Aorta (tissue), 5 donors: ENCODE results near the gene TMUB1. TPM values are rescaled to one million over a fixed set of nuclear protein-coding genes. Genes with fewer than 3 reads are reported as not detected.

Source experiments
- ATAC-seq: fragments of 200-7000 bp; cut with Tn5 transposase; one replicate; pipeline ENCODE4 v1.9.1; 2022; ENCODE audit warnings: moderate library complexity; ENCODE audit not compliant: low FRiP score
- DNase-seq, 2 donors: peaks; one replicate each; pipeline ENCODE4 v3.0.0-alpha.2; 2020
- H3K27ac ChIP-seq, 2 donors: one replicate each; pipeline ENCODE4 v1.5.1; 2013; ENCODE audit warnings: low read length in 2 of 2, mild to moderate bottlenecking in 2 of 2, moderate library complexity in 2 of 2, control low read depth in 1 of 2, inconsistent platforms in 1 of 2, low read depth in 1 of 2
- H3K27me3 ChIP-seq, 2 donors: one replicate each; pipeline ENCODE4 v1.6.1; 2013; ENCODE audit warnings: control low read depth in 1 of 2, low read length in 1 of 2, mild to moderate bottlenecking in 1 of 2, moderate library complexity in 1 of 2; ENCODE audit not compliant: insufficient read depth in 2 of 2, control insufficient read depth in 1 of 2
- H3K36me3 ChIP-seq, 2 donors: one replicate each; pipeline ENCODE4 v1.6.1; 2013; ENCODE audit warnings: control low read depth in 1 of 2, low read length in 1 of 2, mild to moderate bottlenecking in 1 of 2; ENCODE audit not compliant: insufficient read depth in 2 of 2, control insufficient read depth in 1 of 2
- H3K4me1 ChIP-seq, 2 donors: one replicate each; pipeline ENCODE4 v1.6.1; 2013; ENCODE audit warnings: low read length in 2 of 2, control low read depth in 1 of 2, mild to moderate bottlenecking in 1 of 2, moderate library complexity in 1 of 2; ENCODE audit not compliant: insufficient read depth in 2 of 2, control insufficient read depth in 1 of 2
- H3K4me3 ChIP-seq, 2 donors: one replicate each; pipeline ENCODE4 v1.5.1; 2013; ENCODE audit warnings: low read length in 2 of 2, control low read depth in 1 of 2, mild to moderate bottlenecking in 1 of 2
- H3K9me3 ChIP-seq: one replicate; pipeline ENCODE4 v1.6.1; 2013; ENCODE audit warnings: mild to moderate bottlenecking, low read length; ENCODE audit not compliant: control insufficient read depth
- WGBS, 2 donors: extraction: QIAGEN DNeasy Blood & Tissue Kit; methylation state at CpG; one replicate each; pipeline ENCODE4 v1.1.7; 2013; 5-methylcytosine and 5-hydroxymethylcytosine counted together
- intact Hi-C, 2 donors: fragments of 100-400 bp; cut with DNase I; formaldehyde crosslinking; loops; one replicate each; pipeline versions ENCODE4 v1.14.2 to v1.15.0; 2022
- polyA plus RNA-seq, 2 donors: library from polyadenylated mRNA; stranded (reverse); fragments of 200-250 nt; gene quantifications; one replicate each; pipeline ENCODE4 v1.2.3, GENCODE V29; 2013
- total RNA-seq, 2 donors: library from RNA; stranded (reverse); fragmentation: NEBNext Ultra II Directional; extraction: Animal tissue kit (Norgen Biotek cat#: 25700); gene quantifications; one replicate each; pipeline ENCODE4 v1.2.1, GENCODE V29; 2021
- donor health status: healthy with polysubstance abuse.
- donor health status: Bipolar disorder and iron deficiency.
- donor health status: DM: no; HTN: no; CAD: no.
- donor health status: DM: no; HTN: no; CAD: no.
- donor health status: DM: yes; HTN: yes; CAD: no.

TMUB1 gene
- total and polyA plus RNA-seq, 4 donors, result 19.0 to 72.4 (median 33.3) TPM

DNA sequence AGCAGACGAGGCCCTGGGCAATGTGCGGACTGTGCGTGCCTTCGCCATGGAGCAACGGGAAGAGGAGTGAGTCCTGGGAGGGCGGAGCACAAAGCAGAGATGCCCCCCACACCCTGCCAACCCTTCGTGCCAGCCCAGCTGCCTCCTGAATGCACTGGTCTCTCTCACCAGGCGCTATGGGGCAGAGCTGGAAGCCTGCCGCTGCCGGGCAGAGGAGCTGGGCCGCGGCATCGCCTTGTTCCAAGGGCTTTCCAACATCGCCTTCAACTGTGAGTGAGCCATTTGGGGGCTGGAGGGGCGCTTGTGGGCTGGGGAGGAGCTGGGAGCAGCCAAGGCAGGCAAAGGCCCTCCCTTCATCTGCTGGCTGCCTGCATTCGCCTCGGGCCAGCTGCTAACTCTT is 47.4 kb downstream of the TMUB1 start:
- 93% methylated on average over 17 of the region's 17 CpGs for WGBS, 2 donors
- Histone ChIP-seq H3K27me3 (no peaks in the 10 kb centered on the region), H3K36me3 (no peaks in the 10 kb centered on the region), H3K27ac (no peak overlapping the region), H3K4me1 (no peaks in the 10 kb centered on the region), H3K9me3 (no peaks in the 10 kb centered on the region), H3K4me3 (no peak overlapping the region)
- intact Hi-C loops, result no loop called here
- ATAC-seq (no peak), DNase-seq (no peak)

DNA sequence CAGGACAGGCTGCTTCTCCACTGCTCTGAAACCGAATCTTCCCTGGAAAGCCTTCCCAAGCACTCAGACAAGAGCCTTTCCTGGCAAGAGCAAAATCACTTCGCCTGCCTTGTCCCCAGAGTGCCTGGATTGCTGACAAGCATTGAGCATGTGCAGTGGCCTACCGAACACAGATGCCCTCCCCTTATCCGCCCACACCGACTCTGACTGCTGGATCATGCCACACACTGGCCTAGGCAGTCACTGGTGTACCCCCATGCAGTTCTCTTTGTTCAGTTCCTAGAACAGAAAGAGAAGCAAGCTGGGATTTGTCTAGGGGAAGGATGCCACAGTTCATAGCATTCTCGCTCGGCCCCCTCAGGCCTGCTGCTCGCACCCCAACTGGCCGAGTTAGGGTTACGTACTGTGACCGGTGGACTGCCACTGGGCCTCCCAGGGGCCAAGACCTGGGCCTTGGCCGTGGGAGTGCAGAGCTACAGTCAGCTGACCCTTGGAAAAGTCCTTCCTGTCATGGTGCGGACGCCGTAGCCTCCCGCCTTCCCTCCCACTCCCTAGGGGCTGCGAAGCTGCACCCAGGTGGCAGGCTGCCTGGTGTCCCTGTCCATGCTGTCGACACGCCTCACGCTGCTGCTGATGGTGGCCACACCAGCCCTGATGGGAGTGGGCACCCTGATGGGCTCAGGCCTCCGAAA is 48.1 kb downstream of the TMUB1 start:
- H3K4me1 ChIP-seq, result no peaks in the 10 kb centered on the region
- H3K9me3 ChIP-seq, result no peaks in the 10 kb centered on the region
- H3K36me3 ChIP-seq, result no peaks in the 10 kb centered on the region
- H3K4me3 ChIP-seq, result no peak overlapping the region
- H3K27ac ChIP-seq, result no peak overlapping the region
- 86 to 87% methylated on average over 21 of the region's 21 CpGs for WGBS, 2 donors
- intact Hi-C loops, result no loop called here
- DNase-seq (no peak), ATAC-seq (no peak)
- no peaks in the 10 kb centered on the region for H3K27me3 ChIP-seq

DNA sequence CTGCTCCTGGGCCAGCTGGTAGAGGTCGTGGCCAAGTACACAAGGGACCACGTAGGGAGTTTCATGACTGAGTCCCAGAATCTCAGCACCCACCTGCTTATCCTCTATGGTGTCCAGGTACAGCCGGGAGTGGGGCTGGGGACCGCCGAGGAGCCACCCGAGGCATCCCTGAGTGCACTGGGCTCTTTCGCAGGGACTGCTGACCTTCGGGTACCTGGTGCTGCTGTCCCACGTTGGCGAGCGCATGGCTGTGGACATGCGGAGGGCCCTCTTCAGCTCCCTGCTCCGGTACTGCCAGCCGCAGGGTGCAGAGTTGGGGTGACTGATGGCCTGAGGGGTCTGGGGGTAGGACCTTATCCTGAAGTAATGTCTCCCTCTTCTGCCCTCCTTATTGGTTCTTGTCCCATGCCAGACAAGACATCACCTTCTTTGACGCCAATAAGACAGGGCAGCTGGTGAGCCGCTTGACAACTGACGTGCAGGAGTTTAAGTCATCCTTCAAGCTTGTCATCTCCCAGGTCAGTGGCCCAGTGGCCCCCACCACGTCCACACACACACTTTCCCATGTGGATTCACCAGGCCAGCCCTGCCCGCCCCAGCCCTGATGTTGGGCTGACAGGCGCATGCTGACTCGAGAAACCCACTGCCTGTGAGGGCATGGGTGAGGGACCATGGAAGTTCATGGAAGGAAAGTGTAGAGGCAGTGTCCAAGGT is 48.8 kb downstream of the TMUB1 start:
- WGBS, 2 donors, result 91 to 92% methylated on average over 21 of the region's 21 CpGs
- Histone ChIP-seq H3K27me3 (no peaks in the 10 kb centered on the region), H3K36me3 (no peaks in the 10 kb centered on the region), H3K4me3 (no peak overlapping the region), H3K27ac (no peak overlapping the region), H3K9me3 (no peaks in the 10 kb centered on the region), H3K4me1 (no peaks in the 10 kb centered on the region)
- intact Hi-C loops, result no loop called here
- ATAC-seq (no peak), DNase-seq (no peak)

DNA sequence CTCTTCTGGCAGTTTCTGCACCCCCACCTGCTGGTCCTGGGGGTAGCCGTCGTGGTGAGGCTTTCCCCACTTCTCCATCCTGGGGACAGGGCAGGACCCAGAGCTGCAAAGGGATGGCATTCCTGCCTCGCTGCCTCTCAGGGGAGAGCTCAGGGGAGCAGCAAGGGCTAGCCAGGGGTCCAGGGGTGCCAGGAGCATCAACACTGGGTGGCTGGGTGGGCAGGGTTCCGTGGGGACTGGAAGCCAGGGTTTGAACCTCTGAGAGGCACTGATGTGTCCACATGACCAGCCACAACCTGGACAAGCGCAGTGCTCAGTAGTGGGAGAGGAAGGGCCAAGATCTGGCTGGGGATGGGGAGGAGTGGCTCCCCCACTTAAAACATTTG is 49.4 kb downstream of the TMUB1 start:
- no peak for ATAC-seq
- Histone ChIP-seq H3K27ac (no peak overlapping the region), H3K4me1 (no peaks in the 10 kb centered on the region), H3K27me3 (no peaks in the 10 kb centered on the region), H3K9me3 (no peaks in the 10 kb centered on the region), H3K4me3 (no peak overlapping the region), H3K36me3 (no peaks in the 10 kb centered on the region)
- WGBS, 2 donors, result 84 to 88% methylated on average over 4 to 5 of the region's 5 CpGs
- intact Hi-C loops, result no loop called here
- DNase-seq, result no peak

DNA sequence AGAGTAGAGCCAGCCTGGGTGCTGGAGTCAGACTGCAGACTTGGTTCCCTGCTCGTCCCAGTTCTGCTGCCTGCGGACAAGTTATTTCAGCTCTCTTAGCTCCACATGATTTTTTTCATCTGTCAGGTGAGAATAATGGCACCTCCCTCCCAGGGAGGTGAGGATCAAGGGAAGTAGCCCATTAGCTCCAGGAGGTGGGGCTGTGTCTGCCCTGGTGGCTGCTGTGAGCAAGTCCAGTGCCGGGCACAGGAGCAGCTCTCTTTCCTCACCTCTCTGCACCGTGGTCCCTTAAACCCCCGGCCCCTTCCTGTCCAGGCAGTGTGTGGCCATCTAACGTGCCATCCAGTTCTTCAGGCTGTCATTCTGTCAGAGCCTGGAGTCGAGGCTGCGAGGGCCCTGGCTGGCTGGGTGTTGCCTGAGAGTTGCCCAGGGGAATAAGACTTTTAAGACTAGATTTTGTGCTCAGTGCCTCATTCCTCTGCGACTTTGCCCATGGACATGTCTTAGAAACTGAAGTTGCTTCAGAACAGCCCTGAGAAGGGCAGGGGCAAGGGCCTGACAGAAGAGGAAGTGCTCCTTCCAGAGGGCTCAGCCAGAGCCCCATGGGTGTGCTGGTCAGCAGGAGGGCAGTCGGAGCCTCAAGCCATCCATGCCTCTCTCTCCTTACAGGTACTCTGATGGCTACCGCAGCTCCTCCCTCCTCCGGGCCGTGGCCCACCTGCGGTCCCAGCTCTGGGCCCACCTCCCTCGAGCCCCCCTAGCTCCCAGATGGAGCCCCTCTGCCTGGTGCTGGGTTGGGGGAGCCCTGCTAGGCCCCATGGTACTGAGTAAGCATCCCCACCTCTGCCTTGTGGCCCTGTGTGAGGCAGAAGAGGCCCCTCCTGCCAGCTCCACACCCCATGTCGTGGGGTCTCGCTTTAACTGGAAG is 50.1 kb downstream of the TMUB1 start:
- H3K27ac ChIP-seq, result no peak overlapping the region
- H3K36me3 ChIP-seq, result no peaks in the 10 kb centered on the region
- ATAC-seq (no peak), DNase-seq (no peak)
- intact Hi-C loops, result no loop called here
- H3K9me3 ChIP-seq, result no peaks in the 10 kb centered on the region
- H3K4me3 ChIP-seq, result no peak overlapping the region
- WGBS, 2 donors, result 79 to 86% methylated on average over 17 of the region's 17 CpGs
- no peaks in the 10 kb centered on the region for H3K4me1 ChIP-seq
- H3K27me3 ChIP-seq, result no peaks in the 10 kb centered on the region

Other genes with a start within 250 kb of the TMUB1 start
- under 1 TPM in 1 of 2 donors, not detected in 1; 0.72 TPM for gene AOC1, start 231.0 kb downstream of the TMUB1 start, total RNA-seq
- 10 to 100 TPM in 1 of 2 donors, under 1 TPM in 1; 0.23 to 17.9 TPM for gene AOC1, start 231.0 kb downstream of the TMUB1 start, polyA plus RNA-seq
- gene KCNH2, start 105.2 kb downstream of the TMUB1 start, total RNA-seq, result 1 to 10 TPM in 1 of 2 donors, under 1 TPM in 1; 0.65 to 2.4 TPM
- under 1 TPM; 0.23 to 0.63 TPM for gene KCNH2, start 105.2 kb downstream of the TMUB1 start, polyA plus RNA-seq
- 10 to 100 TPM; 28.1 to 32.4 TPM for gene NOS3, start 92.5 kb downstream of the TMUB1 start, total RNA-seq
- 10 to 100 TPM in 1 of 2 donors, under 1 TPM in 1; 0.63 to 17.3 TPM for gene NOS3, start 92.5 kb downstream of the TMUB1 start, polyA plus RNA-seq
- gene ATG9B, start 59.0 kb downstream of the TMUB1 start, total RNA-seq, result under 1 TPM in 1 of 2 donors, not detected in 1; 0.12 TPM
- not detected for gene ATG9B, start 59.0 kb downstream of the TMUB1 start, polyA plus RNA-seq
- 10 to 100 TPM; 18.7 to 30.8 TPM for gene ABCB8, start 55.0 kb downstream of the TMUB1 start, total RNA-seq
- 10 to 100 TPM in 1 of 2 donors, 1 to 10 TPM in 1; 5.5 to 39.7 TPM for gene ABCB8, start 55.0 kb downstream of the TMUB1 start, polyA plus RNA-seq
- 1 to 10 TPM; 1.7 to 2.9 TPM for gene ASIC3, start 35.0 kb downstream of the TMUB1 start, total RNA-seq
- gene ASIC3, start 35.0 kb downstream of the TMUB1 start, polyA plus RNA-seq, result 1 to 10 TPM in 1 of 2 donors, not detected in 1; 7.1 TPM
- 1 to 10 TPM; 4.1 to 6.6 TPM for gene CDK5, start 25.6 kb downstream of the TMUB1 start, total RNA-seq
- gene CDK5, start 25.6 kb downstream of the TMUB1 start, polyA plus RNA-seq, result 1 to 10 TPM; 6.0 to 8.9 TPM
- gene SLC4A2, start 23.9 kb downstream of the TMUB1 start, total RNA-seq, result 100 to 1,000 TPM; 118 to 128 TPM
- 100 to 1,000 TPM in 1 of 2 donors, 10 to 100 TPM in 1; 37.1 to 215 TPM for gene SLC4A2, start 23.9 kb downstream of the TMUB1 start, polyA plus RNA-seq
- gene FASTK, start 2.7 kb downstream of the TMUB1 start, total RNA-seq, result 10 to 100 TPM; 45.6 to 56.6 TPM
- 100 to 1,000 TPM in 1 of 2 donors, 10 to 100 TPM in 1; 58.4 to 216 TPM for gene FASTK, start 2.7 kb downstream of the TMUB1 start, polyA plus RNA-seq
- 100 to 1,000 TPM in 1 of 2 donors, 10 to 100 TPM in 1; 60.6 to 115 TPM for gene AGAP3, start 3.0 kb upstream of the TMUB1 start, total RNA-seq
- 100 to 1,000 TPM in 1 of 2 donors, 10 to 100 TPM in 1; 21.5 to 105 TPM for gene AGAP3, start 3.0 kb upstream of the TMUB1 start, polyA plus RNA-seq
- not detected for gene GBX1, start 84.2 kb upstream of the TMUB1 start, total RNA-seq
- not detected for gene GBX1, start 84.2 kb upstream of the TMUB1 start, polyA plus RNA-seq
- gene ASB10, start 103.8 kb upstream of the TMUB1 start, total RNA-seq, result not detected
- not detected for gene ASB10, start 103.8 kb upstream of the TMUB1 start, polyA plus RNA-seq
- 1 to 10 TPM in 1 of 2 donors, not detected in 1; 2.2 TPM for gene H2BK1, start 127.0 kb upstream of the TMUB1 start, total RNA-seq
- gene H2BK1, start 127.0 kb upstream of the TMUB1 start, polyA plus RNA-seq, result not detected
- gene ABCF2, start 143.7 kb upstream of the TMUB1 start, total RNA-seq, result 10 to 100 TPM; 15.8 to 25.8 TPM
- gene ABCF2, start 143.7 kb upstream of the TMUB1 start, polyA plus RNA-seq, result 10 to 100 TPM; 14.3 to 15.9 TPM
- 10 to 100 TPM; 49.1 to 51.6 TPM for gene CHPF2, start 149.0 kb upstream of the TMUB1 start, total RNA-seq
- 10 to 100 TPM in 1 of 2 donors, 1 to 10 TPM in 1; 7.8 to 53.5 TPM for gene CHPF2, start 149.0 kb upstream of the TMUB1 start, polyA plus RNA-seq
- 10 to 100 TPM; 52.4 to 84.4 TPM for gene SMARCD3, start 165.2 kb upstream of the TMUB1 start, total RNA-seq
- 100 to 1,000 TPM in 1 of 2 donors, 10 to 100 TPM in 1; 48.5 to 182 TPM for gene SMARCD3, start 165.2 kb upstream of the TMUB1 start, polyA plus RNA-seq